ENCODE results near the gene NUB1.
A peak's percentile ranks its signal among the peaks of the same experiment; 100 is the strongest.

NUB1 gene

GRCh38 chr7:151312831-151313809 is 28.5 kb upstream of the NUB1 start:
- DNase-seq (ENCODE audit: low read depth, low spot score), result no peak

GRCh38 chr7:151313857-151314256 is 27.8 kb upstream of the NUB1 start:
- no peak for DNase-seq (ENCODE audit: low read depth, low spot score)

- no peak for DNase-seq (ENCODE audit: low read depth, low spot score)
These were observed 27.2 kb upstream of the NUB1 start for GRCh38 chr7:151314401-151314800.

GRCh38 chr7:151315038-151315655 is 26.5 kb upstream of the NUB1 start:
- peak; percentile 67 for DNase-seq (ENCODE audit: low read depth, low spot score)

- no peak for DNase-seq (ENCODE audit: low read depth, low spot score)
These were observed 24.7 kb upstream of the NUB1 start for GRCh38 chr7:151316896-151317295.

GRCh38 chr7:151317936-151318335 is 23.7 kb upstream of the NUB1 start:
- DNase-seq (ENCODE audit: low read depth, low spot score), result no peak

- no peak for DNase-seq (ENCODE audit: low read depth, low spot score)
These were observed 22.4 kb upstream of the NUB1 start for GRCh38 chr7:151319189-151319588.

- no peak for DNase-seq (ENCODE audit: low read depth, low spot score)
These were observed 21.3 kb upstream of the NUB1 start for GRCh38 chr7:151320263-151320845.

GRCh38 chr7:151321341-151321740 is 20.3 kb upstream of the NUB1 start:
- no peak for DNase-seq (ENCODE audit: low read depth, low spot score)

GRCh38 chr7:151322906-151323305 is 18.7 kb upstream of the NUB1 start:
- no peak for DNase-seq (ENCODE audit: low read depth, low spot score)

- DNase-seq (ENCODE audit: low read depth, low spot score), result no peak
These were observed 14.6 kb upstream of the NUB1 start for GRCh38 chr7:151327022-151327421.

- DNase-seq (ENCODE audit: low read depth, low spot score), result no peak
These were observed 14.0 kb upstream of the NUB1 start for GRCh38 chr7:151327659-151328058.

- no peak for DNase-seq (ENCODE audit: low read depth, low spot score)
These were observed 11.4 kb upstream of the NUB1 start for GRCh38 chr7:151330181-151330580.

- no peak for DNase-seq (ENCODE audit: low read depth, low spot score)
These were observed 11.0 kb upstream of the NUB1 start for GRCh38 chr7:151330661-151331060.

GRCh38 chr7:151334628-151335027 is 7.0 kb upstream of the NUB1 start:
- DNase-seq (ENCODE audit: low read depth, low spot score), result no peak

- no peak for DNase-seq (ENCODE audit: low read depth, low spot score)
These were observed 5.4 kb upstream of the NUB1 start for GRCh38 chr7:151336027-151336708.

- no peak for DNase-seq (ENCODE audit: low read depth, low spot score)
These were observed 4.3 kb upstream of the NUB1 start for GRCh38 chr7:151337346-151337745.

GRCh38 chr7:151338809-151339208 is 2.8 kb upstream of the NUB1 start:
- no peak for DNase-seq (ENCODE audit: low read depth, low spot score)

- DNase-seq (ENCODE audit: low read depth, low spot score), result no peak
These were observed 1.8 kb upstream of the NUB1 start for GRCh38 chr7:151339651-151340382.

GRCh38 chr7:151340794-151341356 is 737 bp upstream of the NUB1 start:
- DNase-seq (ENCODE audit: low read depth, low spot score), result no peak

GRCh38 chr7:151342102-151342646 is 562 bp downstream of the NUB1 start:
- no peak for DNase-seq (ENCODE audit: low read depth, low spot score)

Data from activated CD4-positive, CD25-positive, alpha-beta regulatory T cell treated with anti-CD3 and anti-CD28 coated beads, Interleukin-2, amount 50 U/mL, for 16 hours (primary cell).